ENCODE results near the gene ADAMTS17.

ADAMTS17 gene

GRCh38 chr15:100192097-100193080 is 149.4 kb downstream of the ADAMTS17 start:
- peak; percentile 29 for DNase-seq

GRCh38 chr15:100191161-100191560 is 150.6 kb downstream of the ADAMTS17 start:
- no peak for DNase-seq

- no peak for DNase-seq
These were observed 151.1 kb downstream of the ADAMTS17 start for GRCh38 chr15:100190675-100191074.

- no peak for DNase-seq
These were observed 151.9 kb downstream of the ADAMTS17 start for GRCh38 chr15:100189849-100190248.

- DNase-seq = no peak
These were observed 152.5 kb downstream of the ADAMTS17 start for GRCh38 chr15:100189319-100189718.

GRCh38 chr15:100187677-100188076 is 154.1 kb downstream of the ADAMTS17 start:
- no peak for DNase-seq

GRCh38 chr15:100186960-100187359 is 154.8 kb downstream of the ADAMTS17 start:
- DNase-seq = no peak

- DNase-seq = no peak
These were observed 155.4 kb downstream of the ADAMTS17 start for GRCh38 chr15:100186366-100186765.

GRCh38 chr15:100183921-100184495 is 157.8 kb downstream of the ADAMTS17 start:
- no peak for DNase-seq

GRCh38 chr15:100180921-100181320 is 160.9 kb downstream of the ADAMTS17 start:
- DNase-seq = no peak

GRCh38 chr15:100175406-100176114 is 166.2 kb downstream of the ADAMTS17 start:
- DNase-seq = no peak

- no peak for DNase-seq
These were observed 166.9 kb downstream of the ADAMTS17 start for GRCh38 chr15:100174904-100175275.

- DNase-seq = no peak
These were observed 167.4 kb downstream of the ADAMTS17 start for GRCh38 chr15:100174159-100174903.

- DNase-seq = no peak
These were observed 169.3 kb downstream of the ADAMTS17 start for GRCh38 chr15:100172356-100173024.

- DNase-seq = no peak
These were observed 170.4 kb downstream of the ADAMTS17 start for GRCh38 chr15:100171411-100171810.

- DNase-seq = no peak
These were observed 171.2 kb downstream of the ADAMTS17 start for GRCh38 chr15:100170291-100171210.

GRCh38 chr15:100169615-100170290 is 172.0 kb downstream of the ADAMTS17 start:
- no peak for DNase-seq

GRCh38 chr15:100168787-100169186 is 173.0 kb downstream of the ADAMTS17 start:
- DNase-seq = no peak

- no peak for DNase-seq
These were observed 173.8 kb downstream of the ADAMTS17 start for GRCh38 chr15:100167884-100168375.

- no peak for DNase-seq
These were observed 175.5 kb downstream of the ADAMTS17 start for GRCh38 chr15:100166313-100166712.
